NCI-H1092 treated with DMSO at 0.1 percent for 48 hours (cell line): ENCODE results near the gene BCL2L15.
A peak's percentile ranks its signal among the peaks of the same experiment; 100 is the strongest.

Experiments
- DNase-seq: peaks from one replicate; lab custom pipeline; 2025; lab: John Stamatoyannopoulos, UW

BCL2L15 gene

DNA sequence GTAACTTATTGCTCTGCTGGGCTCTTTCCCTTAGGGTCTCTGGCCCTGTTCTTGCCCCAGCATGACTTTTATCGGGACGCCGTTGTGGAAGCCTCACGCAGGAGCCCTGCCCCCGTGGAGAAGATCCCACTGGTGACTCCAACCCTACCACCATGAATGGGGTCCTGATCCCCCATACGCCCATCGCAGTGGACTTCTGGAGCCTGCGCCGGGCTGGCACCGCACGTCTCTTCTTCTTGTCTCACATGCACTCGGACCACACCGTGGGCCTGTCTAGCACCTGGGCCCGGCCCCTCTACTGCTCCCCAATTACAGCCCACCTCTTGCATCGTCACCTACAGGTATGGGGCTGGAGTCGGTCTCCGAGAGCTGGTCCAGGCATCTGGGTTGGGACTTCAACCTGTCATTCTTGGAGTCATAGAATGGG is 18.1 kb upstream of the BCL2L15 start:
- peak; percentile 40 for DNase-seq

- peak; percentile 100 for DNase-seq
These were observed 17.5 kb upstream of the BCL2L15 start, which contains the start of the genes AP4B1 and DCLRE1B for GRCh38 chr1:113904674-113905434. TSS of gene AP4B1 (minus strand) at chr1:113904799. CDS start at chr1:113904717, 82 bp downstream. TSS of gene DCLRE1B (plus strand) at chr1:113905326. CDS start at chr1:113905587, 261 bp downstream.

DNA sequence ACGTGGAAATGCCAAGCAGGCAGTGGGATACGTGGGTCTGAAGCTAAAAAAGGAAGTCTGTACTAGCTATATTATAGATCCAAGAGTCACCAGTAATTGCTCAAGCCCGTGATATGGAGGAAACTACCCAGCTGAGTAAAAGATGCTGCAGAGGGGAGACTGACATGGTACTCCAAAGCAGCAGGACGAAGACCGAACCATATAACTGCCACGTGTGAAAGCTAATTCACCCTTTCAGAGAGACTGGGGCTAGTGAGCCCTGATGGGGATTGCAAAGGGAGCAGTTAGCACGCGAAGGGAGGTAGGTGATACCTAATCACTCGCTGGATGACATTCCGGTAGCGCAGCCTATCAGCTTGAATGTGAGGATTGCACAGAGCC is 16.9 kb upstream of the BCL2L15 start:
- no peak for DNase-seq

- peak; percentile 34 for DNase-seq
These were observed 16.3 kb upstream of the BCL2L15 start for GRCh38 chr1:113903501-113904292.

- DNase-seq = no peak
These were observed 13.8 kb upstream of the BCL2L15 start for GRCh38 chr1:113901191-113901590.

- DNase-seq = no peak
These were observed 11.7 kb upstream of the BCL2L15 start for GRCh38 chr1:113899111-113899510.

GRCh38 chr1:113898241-113898814 is 10.9 kb upstream of the BCL2L15 start:
- DNase-seq = no peak

GRCh38 chr1:113895961-113896360 is 8.6 kb upstream of the BCL2L15 start:
- DNase-seq = no peak

GRCh38 chr1:113895098-113895497 is 7.7 kb upstream of the BCL2L15 start:
- DNase-seq = no peak

DNA sequence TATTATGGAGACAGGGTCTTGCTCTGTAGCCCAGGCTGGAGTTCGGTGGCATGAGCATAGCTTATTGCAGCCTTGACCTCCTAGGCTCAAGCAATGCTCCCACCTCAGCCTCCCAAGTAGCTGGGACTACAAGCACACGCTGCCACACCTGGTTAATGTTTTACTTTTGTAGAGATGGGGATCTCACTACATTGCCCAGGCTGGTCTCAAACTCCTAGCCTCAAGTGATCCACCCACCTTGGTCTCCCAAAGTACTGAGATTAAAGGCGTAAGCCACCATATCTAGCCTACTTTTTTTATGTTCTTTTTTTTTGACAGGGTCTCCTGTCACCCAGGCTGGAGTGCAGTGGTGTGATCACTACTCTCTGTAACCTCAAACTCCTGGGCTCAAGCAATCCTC is 5.9 kb upstream of the BCL2L15 start:
- DNase-seq = no peak

DNA sequence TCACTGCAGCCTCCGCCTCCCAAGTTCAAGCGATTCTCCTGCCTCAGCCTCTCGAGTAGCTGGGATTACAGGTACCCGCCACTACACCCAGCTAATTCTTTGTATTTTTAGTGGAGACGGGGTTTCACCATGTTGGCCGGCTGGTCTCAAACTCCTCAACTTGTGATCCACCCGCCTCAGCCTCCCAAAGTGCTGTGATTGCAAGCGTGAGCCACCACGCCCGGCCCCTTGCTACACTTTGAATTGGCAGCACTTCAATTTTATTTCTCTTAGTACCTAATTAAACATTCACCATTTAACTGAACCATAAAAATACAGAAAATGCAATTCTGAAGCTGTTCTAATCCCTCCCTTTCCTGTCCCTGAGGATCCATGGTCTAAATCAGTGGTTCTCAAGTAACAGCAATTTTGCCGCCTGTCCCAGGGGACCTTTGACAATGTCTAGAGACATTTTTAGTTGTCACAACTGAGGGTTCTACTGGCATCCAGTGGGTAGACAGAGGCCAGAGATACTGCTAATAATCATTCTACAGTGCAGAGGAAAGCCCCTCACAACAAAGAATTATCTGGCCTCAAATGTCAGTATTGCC is 4.3 kb upstream of the BCL2L15 start:
- no peak for DNase-seq

DNA sequence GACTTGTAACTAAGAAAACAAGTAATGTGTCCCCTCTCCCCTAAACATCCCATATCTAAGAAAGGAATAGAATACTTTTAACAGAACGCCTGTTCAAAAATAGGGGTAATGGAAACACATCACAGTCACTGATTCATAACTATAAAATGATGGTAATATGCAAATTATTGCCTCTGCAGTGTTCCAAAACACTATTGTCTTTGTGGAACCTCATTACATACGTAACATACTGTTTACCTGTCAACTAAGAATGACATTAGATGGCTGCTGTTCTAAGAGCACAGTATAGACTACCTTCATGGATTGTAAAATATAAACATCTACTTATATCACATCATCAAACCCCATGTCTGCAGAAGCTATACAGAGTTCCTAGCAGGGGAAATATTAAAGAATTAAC is 3.4 kb upstream of the BCL2L15 start:
- DNase-seq = no peak

- no peak for DNase-seq
These were observed 672 bp downstream of the BCL2L15 start for GRCh38 chr1:113886417-113887401.

DNA sequence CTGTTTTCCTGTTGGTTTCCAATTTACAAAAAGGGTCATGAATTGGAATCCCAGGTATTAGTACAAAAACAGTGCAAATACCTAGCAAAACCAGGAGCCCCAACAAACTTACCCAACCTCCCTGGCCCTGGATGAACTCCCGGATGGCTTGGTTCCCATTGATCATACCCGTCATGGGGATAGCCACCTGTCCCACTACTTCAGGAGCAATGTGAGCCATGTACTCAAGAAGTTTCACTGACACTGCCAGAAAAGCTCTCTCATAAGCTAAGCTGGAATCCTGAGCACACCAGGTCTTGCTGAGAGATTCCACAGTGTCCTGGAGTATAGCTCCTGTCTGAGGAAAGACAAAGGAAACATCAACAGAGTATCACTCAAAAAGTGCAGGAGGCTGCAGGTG is 5.7 kb downstream of the BCL2L15 start:
- no peak for DNase-seq

DNA sequence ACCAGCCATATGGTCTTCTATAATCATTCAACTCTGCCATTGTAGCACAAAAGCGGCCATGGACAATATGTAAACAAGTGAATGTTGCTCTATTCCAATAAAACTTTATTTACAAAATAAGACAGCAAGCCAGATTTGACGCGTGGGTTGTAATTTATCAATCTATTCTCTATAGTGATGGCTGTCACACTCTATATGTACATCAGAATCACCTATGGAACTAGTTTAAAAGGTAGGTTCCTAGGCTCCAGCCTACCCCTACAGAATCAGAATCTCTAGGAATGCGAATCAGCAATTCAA is 7.7 kb downstream of the BCL2L15 start:
- no peak for DNase-seq

- DNase-seq = no peak
These were observed 11.2 kb downstream of the BCL2L15 start for GRCh38 chr1:113876176-113876575.

DNA sequence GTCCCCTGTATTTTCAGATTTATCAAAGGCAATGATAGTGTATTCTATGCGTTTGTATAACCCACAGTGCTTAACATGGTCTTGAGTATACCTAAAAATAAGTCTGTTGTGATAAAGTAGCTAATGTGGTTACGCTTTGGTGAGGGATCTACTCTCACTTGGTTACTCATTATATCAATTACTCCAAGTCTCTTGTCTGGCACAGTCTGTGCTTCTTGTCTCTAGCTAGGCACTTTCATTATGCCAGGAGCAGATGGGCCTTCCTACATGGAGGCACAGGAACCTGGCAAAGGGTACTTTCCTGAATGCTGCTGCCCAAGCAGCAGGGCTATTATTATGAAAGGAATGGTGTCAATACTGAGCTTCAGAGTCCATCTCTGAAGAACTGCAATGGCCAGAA is 11.7 kb downstream of the BCL2L15 start:
- no peak for DNase-seq

DNA sequence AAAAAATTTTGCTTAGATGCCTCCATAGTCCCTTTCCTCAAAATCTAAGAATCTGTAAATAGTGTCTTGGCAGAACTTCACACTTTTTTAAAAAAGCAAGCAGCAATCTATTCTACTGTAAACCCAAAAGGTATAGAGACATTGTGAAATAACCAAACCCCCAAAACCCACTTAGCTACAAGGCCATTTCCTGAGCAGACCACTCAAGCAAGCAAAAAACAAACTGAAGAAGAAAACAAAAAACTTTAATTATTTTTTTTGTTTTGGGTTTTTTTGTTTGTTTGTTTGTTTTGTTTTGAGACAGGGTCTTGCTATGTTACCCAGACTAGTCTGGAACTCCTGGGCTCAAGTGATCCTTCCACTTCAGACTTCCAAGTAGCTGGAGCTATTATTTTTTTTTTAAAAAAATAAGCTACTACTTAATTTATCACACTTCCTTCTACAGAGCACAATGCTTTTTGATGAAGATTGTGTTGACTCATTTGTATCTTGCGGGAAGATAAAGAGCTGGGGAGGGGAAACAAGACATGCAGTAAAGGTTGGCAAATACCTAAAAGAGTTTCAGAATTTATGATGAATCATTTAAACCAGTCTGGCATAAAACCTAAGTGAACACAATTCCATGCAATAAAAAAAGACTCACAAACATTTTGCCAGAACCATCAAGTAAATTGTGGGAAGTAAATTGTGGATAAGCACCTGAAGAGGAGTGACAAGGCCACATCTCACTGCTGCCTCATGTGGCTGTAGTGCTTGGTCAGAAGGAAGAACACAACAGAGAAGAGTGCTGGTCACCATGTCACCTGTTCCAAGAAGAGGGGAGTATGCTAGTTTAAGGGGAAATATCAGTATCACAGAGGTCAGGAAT is 13.1 kb downstream of the BCL2L15 start:
- DNase-seq = no peak

DNA sequence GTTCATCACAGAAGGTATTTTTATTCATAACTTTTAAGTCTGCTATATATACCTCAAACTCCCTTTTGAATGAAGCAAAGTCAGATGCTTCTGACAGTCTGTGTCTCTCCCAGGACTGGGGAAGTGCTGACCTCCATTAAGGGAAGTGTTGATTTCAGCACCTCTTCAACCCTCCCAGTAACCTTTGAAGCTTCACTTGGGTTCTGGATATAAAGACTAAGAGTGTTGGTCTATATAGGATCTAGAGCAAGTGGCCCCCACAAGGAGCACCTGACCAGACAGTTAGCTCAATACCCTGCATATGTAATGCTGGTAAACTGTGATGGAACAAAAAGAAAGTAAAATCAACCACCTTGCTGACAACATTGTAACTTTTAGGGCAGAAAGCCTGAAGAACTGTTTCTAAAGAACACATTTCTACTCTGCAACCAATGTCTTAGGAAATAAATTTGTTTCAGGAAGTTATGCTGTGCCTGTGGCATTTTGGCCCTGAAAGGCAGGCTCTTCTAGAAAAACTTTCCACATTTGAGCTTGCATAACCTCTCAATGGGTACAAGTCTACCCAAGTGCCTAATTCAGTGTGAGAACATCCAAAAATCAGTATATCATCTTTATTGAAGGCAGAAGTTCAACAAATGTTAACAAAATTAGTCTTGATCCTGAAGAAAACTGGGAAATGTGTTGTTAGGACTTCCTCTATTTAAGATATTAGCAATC is 15.0 kb downstream of the BCL2L15 start:
- DNase-seq = no peak

- DNase-seq = no peak
These were observed 15.7 kb downstream of the BCL2L15 start, which contains the start of gene PTPN22 for GRCh38 chr1:113871597-113872113. TSS of gene PTPN22 (minus strand) at chr1:113871712.
